NCI-H748 (cell line): ENCODE data around the gene GABRA4.

Source experiments
- DNase-seq: peaks from one replicate; lab custom pipeline; 2025; ENCODE audit not compliant: unreplicated experiment; lab: John Stamatoyannopoulos, UW

Gene GABRA4

GRCh38 chr4:46979726-46980125 is 13.7 kb downstream of the GABRA4 start:
- no peak for DNase-seq

GRCh38 chr4:46979283-46979682 is 14.1 kb downstream of the GABRA4 start:
- DNase-seq, result no peak

- no peak for DNase-seq
Measured at GRCh38 chr4:46977245-46977644, 16.1 kb downstream of the GABRA4 start.

GRCh38 chr4:46975812-46976553 is 17.4 kb downstream of the GABRA4 start:
- no peak for DNase-seq

- peak; percentile 25 for DNase-seq
Measured at GRCh38 chr4:46974891-46975543, 18.4 kb downstream of the GABRA4 start.

- no peak for DNase-seq
Measured at GRCh38 chr4:46968847-46969246, 24.5 kb downstream of the GABRA4 start.

GRCh38 chr4:46967631-46968030 is 25.8 kb downstream of the GABRA4 start:
- no peak for DNase-seq

GRCh38 chr4:46958742-46959488 is 34.5 kb downstream of the GABRA4 start:
- DNase-seq, result no peak

- no peak for DNase-seq
Measured at GRCh38 chr4:46956451-46956850, 36.9 kb downstream of the GABRA4 start.

GRCh38 chr4:46955601-46956000 is 37.8 kb downstream of the GABRA4 start:
- no peak for DNase-seq

- no peak for DNase-seq
Measured at GRCh38 chr4:46954643-46955042, 38.7 kb downstream of the GABRA4 start.

GRCh38 chr4:46953564-46953963 is 39.8 kb downstream of the GABRA4 start:
- DNase-seq, result no peak

- no peak for DNase-seq
Measured at GRCh38 chr4:46952451-46952850, 40.9 kb downstream of the GABRA4 start.

- DNase-seq, result no peak
Measured at GRCh38 chr4:46950826-46951225, 42.6 kb downstream of the GABRA4 start.

- DNase-seq, result no peak
Measured at GRCh38 chr4:46949822-46950221, 43.6 kb downstream of the GABRA4 start.

GRCh38 chr4:46947541-46947940 is 45.8 kb downstream of the GABRA4 start:
- no peak for DNase-seq

- no peak for DNase-seq
Measured at GRCh38 chr4:46946919-46947536, 46.4 kb downstream of the GABRA4 start.

GRCh38 chr4:46945062-46945461 is 48.3 kb downstream of the GABRA4 start:
- DNase-seq, result no peak

GRCh38 chr4:46944345-46944744 is 49.0 kb downstream of the GABRA4 start:
- no peak for DNase-seq

- no peak for DNase-seq
Measured at GRCh38 chr4:46937493-46937892, 55.9 kb downstream of the GABRA4 start.

GRCh38 chr4:46934726-46935125 is 58.7 kb downstream of the GABRA4 start:
- no peak for DNase-seq

- DNase-seq, result no peak
Measured at GRCh38 chr4:46933686-46934085, 59.7 kb downstream of the GABRA4 start.
